HG03354 (cell line): ENCODE data around the gene DYSF.

Experiments used
- ATAC-seq: cut with Tn5 transposase; IDR thresholded peaks from one replicate; pipeline ENCODE4 v1.9.1; 2021; ENCODE audit warnings: mild to moderate bottlenecking; ENCODE audit not compliant: unreplicated experiment, poor library complexity, severe bottlenecking

The DYSF gene

GRCh38 chr2:71659868-71660518 is 206.6 kb downstream of the DYSF start:
- no peak for ATAC-seq

DNA sequence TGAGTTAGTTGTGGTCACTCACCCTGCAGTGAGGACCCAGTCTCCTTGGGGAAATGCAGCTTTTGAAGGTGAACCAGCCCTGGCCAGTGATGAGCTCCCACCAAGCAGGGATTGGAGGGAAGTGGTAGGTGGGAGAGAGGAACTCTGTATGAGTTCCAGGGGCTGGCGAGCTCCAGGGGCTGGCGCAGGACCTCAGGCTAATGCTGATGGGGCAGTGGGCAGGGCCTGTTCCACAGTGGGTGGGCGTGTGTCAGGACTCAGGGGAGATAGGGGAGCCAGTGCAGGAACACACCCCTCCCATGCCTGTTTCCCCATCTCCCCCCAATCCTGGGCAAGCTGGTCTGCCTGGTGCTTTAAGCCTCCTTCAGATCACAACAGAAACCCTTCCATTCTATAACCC is 208.4 kb downstream of the DYSF start:
- ATAC-seq, result no peak

DNA sequence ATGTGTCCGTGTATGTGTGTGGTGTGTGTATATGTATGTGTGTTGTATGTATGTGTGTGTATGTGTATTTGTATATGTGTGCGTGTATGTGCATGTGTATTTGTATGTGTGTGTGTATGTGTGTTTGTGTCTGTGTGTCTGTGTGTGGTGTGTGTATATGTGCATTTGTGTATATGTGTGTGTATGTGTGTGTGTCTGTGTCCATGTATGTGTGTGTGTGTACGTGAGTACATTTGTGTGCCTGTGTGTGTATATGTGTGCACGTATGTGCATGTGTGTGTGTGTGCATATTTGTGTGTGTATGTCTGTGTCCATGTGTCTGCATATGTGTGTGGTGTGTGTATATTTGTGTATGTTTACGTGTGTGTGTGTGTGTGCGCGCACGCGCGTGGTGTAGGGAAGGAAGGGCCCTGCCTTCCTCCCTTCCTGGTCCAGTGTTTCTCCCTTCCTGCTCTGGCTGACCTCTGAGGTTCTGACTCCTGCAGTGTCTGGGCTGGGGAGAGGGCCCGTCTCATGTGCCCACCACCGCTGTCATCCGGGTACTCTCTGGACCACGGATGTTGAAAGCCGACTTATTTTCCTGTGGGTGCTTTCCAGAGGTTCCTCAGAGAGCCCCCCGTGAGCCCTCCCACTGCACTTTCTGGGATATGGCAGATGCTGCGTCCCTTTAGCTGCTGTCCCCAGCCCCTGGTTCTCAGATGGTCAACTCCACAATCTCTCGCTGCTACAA is 209.5 kb downstream of the DYSF start:
- ATAC-seq, result no peak

DNA sequence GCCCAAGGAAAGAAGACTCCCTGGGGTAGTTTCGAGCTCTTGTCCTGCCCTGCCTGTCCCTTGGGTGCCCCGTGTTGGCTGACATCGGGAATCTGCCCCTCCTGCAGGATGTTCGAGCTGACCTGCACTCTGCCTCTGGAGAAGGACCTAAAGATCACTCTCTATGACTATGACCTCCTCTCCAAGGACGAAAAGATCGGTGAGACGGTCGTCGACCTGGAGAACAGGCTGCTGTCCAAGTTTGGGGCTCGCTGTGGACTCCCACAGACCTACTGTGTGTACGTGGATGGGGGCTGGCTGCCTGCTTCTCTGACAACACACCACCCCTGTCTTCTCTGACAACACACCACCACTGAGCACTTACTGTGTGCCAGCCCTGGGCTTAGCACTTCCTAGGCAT is 210.8 kb downstream of the DYSF start:
- no peak for ATAC-seq

- no peak for ATAC-seq
Measured at GRCh38 chr2:71665168-71666093, 212.1 kb downstream of the DYSF start.

DNA sequence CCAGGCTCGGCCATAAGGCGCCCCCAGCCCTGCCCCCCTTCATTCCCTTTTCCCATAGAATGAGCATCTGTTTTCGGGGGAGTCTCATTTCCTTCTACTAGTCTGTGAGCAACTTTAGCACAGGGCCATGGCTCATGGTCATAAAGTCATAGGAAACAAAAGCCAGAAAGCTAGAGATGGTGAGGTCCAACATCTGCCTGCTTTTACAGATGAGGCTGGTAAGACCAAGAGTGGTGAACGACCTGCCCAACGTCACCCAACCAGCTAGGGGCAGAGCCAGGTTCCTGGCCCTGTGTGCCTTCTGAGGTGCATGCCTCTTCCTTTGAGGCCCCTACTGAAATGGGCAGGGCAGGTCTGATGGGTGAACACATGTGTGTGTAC is 212.7 kb downstream of the DYSF start:
- ATAC-seq, result no peak

DNA sequence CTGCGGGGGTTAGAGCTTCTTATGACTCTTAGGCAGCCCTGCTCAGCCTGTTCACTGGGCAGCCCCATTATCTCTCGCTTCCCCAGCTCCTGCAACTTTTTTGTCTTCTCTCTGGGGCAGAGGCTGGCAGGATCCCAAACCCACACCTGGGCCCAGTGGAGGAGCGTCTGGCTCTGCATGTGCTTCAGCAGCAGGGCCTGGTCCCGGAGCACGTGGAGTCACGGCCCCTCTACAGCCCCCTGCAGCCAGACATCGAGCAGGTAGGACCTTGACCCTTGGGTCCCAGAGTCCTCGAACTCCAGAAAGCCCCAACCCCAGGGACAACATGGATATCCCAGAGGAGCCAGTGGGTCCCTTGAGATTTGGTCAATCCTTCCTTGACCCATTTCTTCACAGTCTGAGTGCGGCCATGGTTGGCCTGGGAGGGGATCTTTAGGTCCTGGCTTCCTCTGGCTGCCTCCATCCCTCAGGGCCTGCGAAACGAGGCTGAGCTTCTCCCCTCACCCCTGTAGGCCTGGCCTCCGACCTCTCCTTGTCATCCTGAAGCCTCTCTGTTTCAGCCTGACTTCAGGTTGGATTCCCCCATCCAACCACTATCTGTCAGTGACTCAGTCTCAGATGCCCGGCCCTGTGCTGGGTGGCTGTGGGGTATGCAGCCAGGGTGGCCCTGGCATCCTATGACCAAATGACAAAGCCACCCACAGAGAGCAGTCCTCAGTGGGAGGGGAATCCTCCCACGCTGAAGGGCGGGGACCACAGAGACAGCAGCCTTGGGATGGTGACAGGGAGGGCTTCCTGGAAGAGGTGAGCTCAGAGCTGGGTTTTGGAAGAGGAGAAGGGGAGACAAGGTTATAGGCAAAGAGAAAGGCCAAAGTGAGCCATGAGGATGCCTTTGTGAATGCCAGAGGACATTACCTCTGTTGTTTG is 214.2 kb downstream of the DYSF start:
- no peak for ATAC-seq

GRCh38 chr2:71668326-71669057 is 215.1 kb downstream of the DYSF start:
- no peak for ATAC-seq

DNA sequence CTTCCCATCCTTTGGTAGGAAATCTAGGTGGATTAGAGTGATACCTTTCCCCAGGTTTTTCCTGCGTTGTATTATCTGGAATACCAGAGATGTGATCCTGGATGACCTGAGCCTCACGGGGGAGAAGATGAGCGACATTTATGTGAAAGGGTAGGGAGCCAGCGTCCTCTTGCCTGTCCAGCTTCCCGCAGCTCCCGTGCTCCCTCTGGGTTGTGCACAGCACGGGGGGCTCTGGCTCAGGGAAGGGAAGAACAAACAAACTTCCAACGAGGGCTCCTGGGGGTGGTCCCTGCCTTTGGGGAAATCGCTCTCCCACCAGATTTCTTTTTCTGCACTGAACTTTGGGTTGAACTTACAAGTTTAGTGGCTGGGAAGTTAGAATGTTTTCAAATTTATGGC is 215.7 kb downstream of the DYSF start:
- no peak for ATAC-seq

GRCh38 chr2:71669628-71670429 is 216.5 kb downstream of the DYSF start:
- ATAC-seq, result no peak

- no peak for ATAC-seq
Measured at GRCh38 chr2:71670430-71670795, 217.1 kb downstream of the DYSF start.

DNA sequence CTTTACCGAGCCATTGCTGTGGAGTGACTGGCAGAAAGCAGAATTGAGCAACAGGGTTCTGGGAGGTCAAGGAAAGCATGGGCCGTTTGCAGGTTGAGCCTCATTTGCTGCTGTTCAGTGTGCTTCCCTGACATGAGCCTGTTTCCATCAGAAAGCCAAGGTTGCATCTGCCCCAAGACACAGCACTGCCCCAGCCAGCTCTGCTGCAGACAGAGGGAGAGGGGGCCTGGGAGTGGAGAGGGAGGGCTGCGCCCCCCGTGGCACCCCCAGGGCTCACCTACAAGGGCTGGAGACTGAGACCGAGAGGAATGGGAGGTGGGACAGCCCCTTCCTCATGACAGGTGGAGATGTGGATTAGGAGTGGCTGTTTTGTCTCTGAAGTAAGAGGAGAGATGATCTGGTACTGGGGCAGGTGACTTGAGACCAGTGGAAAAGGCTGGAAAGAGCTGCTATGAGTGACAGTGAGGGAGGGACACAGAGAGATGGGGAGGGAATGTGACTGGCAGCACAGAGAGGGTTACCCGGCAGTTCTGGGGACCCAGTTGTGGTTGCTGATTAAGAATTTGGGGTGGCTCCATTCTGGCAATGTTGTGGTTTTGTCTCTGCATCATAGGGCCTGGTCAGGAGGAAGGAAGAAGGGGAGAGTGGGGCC is 218.0 kb downstream of the DYSF start:
- no peak for ATAC-seq

DNA sequence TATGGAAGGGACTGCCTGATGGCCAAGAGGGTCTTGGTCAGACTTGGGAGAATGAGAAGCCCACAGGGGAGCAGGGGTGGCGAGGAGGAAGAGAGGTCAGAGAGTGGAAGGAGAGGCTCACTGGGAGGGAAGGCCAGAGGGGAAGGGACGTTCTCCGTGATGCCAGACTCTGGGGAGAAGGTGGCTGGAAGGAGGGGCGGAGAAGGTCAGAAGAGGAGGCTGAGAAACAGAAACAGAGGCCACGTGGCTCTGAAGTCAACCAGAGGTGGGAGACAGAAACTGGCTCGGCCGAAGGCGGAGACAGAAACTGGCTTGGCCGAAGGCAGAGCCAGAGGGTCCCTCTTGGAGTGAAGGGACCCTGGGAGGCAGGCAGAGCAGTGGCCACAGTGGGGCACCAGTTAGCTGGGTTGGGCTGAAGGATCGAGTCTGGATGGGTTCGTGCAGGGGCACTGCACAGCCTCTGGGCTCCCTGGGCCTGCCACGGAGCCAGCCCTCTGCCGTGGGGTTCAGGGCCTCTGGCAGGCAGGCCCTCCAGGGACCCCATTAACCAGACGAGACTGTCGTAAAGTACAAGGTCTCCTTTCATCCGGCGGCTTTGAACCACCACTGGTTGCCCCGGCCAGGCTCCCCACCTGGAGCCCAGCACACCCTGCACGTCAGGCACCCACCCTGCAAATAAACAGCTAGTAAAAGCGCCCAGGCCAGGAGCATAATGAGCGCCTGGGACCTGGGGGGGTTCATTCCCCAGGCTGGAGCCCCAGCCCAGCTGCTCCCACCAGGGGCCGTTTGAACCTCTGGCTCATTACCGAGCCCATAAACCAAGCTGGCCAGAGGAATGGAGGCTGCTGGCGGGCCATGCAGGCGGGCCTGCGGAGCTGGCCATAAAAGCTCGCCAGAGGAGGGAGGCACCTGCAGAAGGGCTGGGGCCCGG is 218.8 kb downstream of the DYSF start:
- ATAC-seq, result no peak

DNA sequence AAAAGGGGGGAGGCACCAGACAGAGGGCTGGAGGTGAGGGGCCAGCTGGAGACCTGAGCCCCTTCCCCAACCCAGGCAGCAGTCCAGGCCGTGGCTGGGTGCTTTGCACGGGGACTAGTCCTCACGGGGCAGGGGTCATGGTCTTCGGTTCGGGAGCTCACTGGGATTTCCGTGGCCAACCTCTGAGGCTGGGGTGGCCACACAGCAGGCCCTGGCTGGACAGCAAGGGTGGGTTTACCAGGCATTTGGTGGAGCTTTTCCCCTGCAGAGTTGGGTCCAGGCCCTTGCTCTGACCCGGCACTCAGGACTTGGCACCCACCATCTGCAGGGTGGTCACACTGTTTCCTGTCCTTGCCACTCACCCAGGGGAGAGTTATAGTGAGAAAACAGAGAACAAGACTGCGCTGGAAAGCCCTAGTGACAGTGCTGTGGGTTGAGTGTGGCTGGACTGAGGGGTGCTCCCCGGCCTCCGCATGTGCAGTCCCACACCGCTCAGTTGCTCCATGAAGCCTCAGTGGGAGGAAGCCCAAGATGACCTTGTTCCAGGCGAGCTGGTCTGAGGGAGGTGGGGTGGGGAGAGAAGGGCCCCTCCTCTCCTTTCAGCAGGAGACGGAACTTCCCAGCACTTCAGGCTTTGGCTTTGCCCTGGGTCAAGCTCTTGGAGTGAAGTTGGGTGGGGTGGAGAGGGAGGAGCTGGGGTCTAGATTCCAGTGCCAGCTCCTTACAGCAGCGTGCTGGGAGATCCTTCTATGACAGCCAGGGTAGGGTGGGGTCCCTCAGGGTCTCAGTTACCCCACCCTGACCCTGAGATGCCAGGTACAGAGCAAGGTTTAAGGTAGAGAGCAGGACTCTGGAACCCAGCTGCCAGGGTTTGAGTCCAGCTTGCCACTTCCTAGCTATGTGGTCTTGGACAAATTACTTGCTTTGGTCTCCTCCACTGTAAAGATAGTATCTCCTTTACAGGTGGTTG is 219.8 kb downstream of the DYSF start:
- no peak for ATAC-seq

DNA sequence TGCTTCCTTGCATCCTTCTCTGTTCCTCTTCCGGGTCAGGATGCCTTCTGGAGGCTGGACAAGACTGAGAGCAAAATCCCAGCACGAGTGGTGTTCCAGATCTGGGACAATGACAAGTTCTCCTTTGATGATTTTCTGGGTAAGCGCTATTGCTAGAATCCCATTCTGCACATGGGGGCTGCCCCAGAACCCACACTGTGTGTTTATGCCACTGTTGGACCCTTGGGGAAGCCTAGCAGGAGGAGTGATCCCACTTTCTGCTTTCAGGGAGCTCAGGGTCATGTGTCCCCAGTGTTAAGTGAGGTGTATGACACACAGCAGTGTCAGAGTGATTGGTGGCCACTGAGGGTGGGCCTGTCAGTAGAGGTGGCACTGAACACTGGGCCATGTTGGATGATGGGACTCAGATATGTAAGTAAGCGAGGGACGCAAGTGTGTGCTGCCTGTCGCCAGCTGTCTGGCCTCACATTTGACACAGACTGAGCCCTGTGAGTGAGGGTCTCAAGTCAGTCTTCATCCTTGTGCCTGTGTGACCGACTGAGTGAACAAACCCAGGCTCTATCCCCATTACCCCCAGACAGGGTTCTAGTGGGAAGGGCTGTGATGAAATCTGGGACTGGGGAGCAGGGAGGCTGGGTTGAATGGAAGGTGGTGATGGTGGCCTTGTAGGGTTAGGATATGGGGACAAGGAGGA is 220.9 kb downstream of the DYSF start:
- no peak for ATAC-seq
